ENCODE data around the gene BPIFA1. TPM values are rescaled to one million over a fixed set of nuclear protein-coding genes. Genes with fewer than 3 reads are reported as not detected.

Gene BPIFA1
- total RNA-seq, 4 donors from 2014 or later: not detected

DNA sequence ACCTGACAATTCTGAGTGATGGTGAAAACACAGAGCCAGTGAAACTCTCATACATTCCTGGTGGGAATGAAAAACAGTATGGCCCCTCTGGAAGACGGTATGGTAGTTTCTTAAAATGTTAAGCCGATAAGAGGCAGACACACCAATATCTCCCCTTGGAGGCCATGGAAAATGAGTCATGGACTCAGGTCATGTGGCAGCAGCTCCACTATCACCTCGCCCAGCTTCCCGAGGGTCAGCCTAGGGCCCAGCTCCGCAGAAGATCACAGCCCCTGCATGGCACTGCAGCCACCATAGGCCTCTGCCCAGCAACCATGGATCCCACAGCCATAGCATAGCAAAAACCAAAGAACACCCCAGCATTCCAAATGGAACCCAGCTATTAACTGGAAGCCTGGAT, 21.4 kb downstream of the BPIFA1 start:
- Histone ChIP-seq H3K27me3 (peaks cover 0 to 23% (median 0%) of the 10 kb centered on the region in 4 donors), H3K36me3 (no peaks in the 10 kb centered on the region), H3K4me3 (no peak overlapping the region), H3K9me3 (peaks cover 0 to 8% (median 3%) of the 10 kb centered on the region in 4 donors), H3K4me1 (no peaks in the 10 kb centered on the region), H3K27ac (replicated peaks in 1 of 4) (no peak overlapping the region)
- TF ChIP-seq, protein P1, sequence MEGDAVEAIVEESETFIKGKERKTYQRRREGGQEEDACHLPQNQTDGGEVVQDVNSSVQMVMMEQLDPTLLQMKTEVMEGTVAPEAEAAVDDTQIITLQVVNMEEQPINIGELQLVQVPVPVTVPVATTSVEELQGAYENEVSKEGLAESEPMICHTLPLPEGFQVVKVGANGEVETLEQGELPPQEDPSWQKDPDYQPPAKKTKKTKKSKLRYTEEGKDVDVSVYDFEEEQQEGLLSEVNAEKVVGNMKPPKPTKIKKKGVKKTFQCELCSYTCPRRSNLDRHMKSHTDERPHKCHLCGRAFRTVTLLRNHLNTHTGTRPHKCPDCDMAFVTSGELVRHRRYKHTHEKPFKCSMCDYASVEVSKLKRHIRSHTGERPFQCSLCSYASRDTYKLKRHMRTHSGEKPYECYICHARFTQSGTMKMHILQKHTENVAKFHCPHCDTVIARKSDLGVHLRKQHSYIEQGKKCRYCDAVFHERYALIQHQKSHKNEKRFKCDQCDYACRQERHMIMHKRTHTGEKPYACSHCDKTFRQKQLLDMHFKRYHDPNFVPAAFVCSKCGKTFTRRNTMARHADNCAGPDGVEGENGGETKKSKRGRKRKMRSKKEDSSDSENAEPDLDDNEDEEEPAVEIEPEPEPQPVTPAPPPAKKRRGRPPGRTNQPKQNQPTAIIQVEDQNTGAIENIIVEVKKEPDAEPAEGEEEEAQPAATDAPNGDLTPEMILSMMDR (IDR thresholded peaks at IDR 0.05): no peak
- TF ChIP-seq EP300 (IDR thresholded peaks at IDR 0.05): no peak
- no peak for TF ChIP-seq POLR2A (IDR thresholded peaks at IDR 0.05; ENCODE audit: low read depth)
- WGBS: 84% methylated on average over 5 of the region's 5 CpGs
- DNase-seq (ENCODE audit: extremely low spot score): no peak
- intact Hi-C loops (cut with DNase I): no loop called here

DNA sequence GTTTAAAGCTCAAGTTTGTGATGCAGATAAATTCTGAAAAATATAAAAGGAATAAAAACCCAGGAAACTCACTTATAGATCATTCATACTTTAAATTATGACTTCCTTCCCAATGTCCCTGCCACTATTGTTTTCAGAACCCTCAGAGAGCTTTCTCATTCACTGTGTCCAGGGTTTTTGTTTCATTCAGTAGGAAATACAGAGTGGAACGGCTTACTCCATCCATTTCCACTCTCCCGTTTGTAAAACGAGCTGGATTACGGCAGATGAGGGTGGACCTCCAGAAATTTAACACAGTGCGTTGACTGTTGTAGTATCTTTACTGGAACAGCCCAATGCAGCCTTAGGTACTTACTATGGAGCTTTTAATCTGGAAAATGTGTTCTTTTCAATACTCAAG, 23.6 kb downstream of the BPIFA1 start:
- peaks cover 0 to 29% (median 0%) of the 10 kb centered on the region in 4 donors for H3K27me3 ChIP-seq
- H3K4me3 ChIP-seq: no peak overlapping the region
- H3K9me3 ChIP-seq: peaks cover 0 to 8% (median 3%) of the 10 kb centered on the region in 4 donors
- H3K36me3 ChIP-seq: no peaks in the 10 kb centered on the region
- TF ChIP-seq POLR2A (IDR thresholded peaks at IDR 0.05; ENCODE audit: low read depth) (no peak), EP300 (IDR thresholded peaks at IDR 0.05) (no peak)
- intact Hi-C loops (cut with DNase I): no loop called here
- no peaks in the 10 kb centered on the region for H3K4me1 ChIP-seq
- no peak for DNase-seq (ENCODE audit: extremely low spot score)
- WGBS: 63% methylated on average over 5 of the region's 5 CpGs
- no peak overlapping the region for H3K27ac ChIP-seq (replicated peaks in 1 of 4)

DNA sequence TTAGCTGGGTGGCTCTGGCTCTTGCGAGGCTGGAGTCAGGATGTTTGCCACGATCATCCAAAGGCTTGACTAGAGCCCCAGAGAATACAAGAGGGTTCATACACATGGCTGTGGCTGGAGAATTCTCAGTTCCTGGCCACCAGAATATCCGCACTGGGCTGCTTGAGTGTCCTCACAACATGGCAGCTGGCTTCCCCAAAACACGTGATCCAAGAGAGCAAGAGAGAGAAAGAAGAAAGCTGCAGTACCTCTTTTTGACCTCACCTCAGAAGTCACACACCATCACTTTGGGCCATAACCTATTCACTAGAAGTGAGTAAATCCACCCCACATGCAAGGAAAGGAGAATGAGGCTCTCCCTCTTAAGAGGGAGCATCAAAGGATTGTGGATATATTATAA, 25.7 kb downstream of the BPIFA1 start:
- Histone ChIP-seq H3K36me3 (no peaks in the 10 kb centered on the region), H3K27ac (replicated peaks in 1 of 4) (no peak overlapping the region), H3K4me3 (no peak overlapping the region), H3K4me1 (no peaks in the 10 kb centered on the region), H3K27me3 (peaks cover 0 to 47% (median 0%) of the 10 kb centered on the region in 4 donors), H3K9me3 (peaks cover 0 to 8% (median 3%) of the 10 kb centered on the region in 4 donors)
- DNase-seq (ENCODE audit: extremely low spot score): no peak
- TF ChIP-seq POLR2A (IDR thresholded peaks at IDR 0.05; ENCODE audit: low read depth): no peak
- no peak for TF ChIP-seq POLR2AphosphoS5 (IDR thresholded peaks at IDR 0.05)
- TF ChIP-seq, protein P1 (IDR thresholded peaks at IDR 0.05): no peak
- TF ChIP-seq EP300 (IDR thresholded peaks at IDR 0.05): no peak
- WGBS: 53% methylated on average over 4 of the region's 4 CpGs
- intact Hi-C loops (cut with DNase I): no loop called here

DNA sequence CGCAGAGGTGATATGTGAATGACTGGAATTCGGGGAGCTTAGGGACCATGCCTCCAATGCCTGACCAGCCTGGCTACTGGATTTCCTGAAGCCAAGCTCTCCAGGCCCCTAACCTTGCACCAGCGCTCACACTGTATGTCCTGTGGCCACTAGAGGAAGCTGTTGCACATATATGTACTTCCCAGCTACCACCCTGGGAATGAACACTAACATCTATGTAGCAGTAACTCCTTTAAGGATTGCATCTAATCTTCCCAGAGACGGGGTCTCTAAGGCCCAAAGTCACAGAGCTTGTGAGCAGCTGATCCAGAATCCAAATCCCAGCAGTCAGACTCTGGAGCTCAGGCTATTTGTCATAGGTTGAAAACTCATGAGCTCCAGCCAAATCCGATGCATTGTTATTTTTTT, 26.9 kb downstream of the BPIFA1 start:
- Histone ChIP-seq H3K9me3 (peaks cover 0 to 8% (median 3%) of the 10 kb centered on the region in 4 donors), H3K4me3 (no peak overlapping the region), H3K36me3 (no peaks in the 10 kb centered on the region), H3K27ac (replicated peaks in 1 of 4) (no peak overlapping the region), H3K27me3 (peaks cover 0 to 54% (median 0%) of the 10 kb centered on the region in 4 donors), H3K4me1 (no peaks in the 10 kb centered on the region)
- no peak for DNase-seq (ENCODE audit: extremely low spot score)
- no peak for TF ChIP-seq POLR2AphosphoS5 (IDR thresholded peaks at IDR 0.05)
- TF ChIP-seq, protein P1 (IDR thresholded peaks at IDR 0.05): peak in 1 of 3 experiments; percentile 33
- 34% methylated on average over 5 of the region's 5 CpGs for WGBS
- intact Hi-C loops (cut with DNase I): no loop called here

DNA sequence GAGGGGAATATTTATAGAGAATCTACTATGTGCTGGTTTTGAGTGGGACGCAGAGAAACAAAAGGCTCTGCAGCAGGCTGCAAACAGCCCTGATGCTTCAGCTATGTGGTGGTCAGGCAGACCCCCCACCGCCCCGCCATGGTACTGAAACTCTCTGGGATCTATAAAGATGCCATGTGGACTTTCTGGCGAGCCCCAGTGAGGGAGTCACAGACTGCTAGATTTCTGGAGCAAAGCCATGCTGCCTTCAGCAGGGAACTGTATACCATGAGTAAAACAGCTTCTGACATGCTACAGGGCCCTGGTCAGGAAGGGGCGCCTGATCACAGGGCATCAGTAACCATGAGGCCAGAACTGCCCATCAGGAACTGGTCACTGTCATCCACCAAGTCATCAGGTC, 28.0 kb downstream of the BPIFA1 start:
- intact Hi-C loops (cut with DNase I): no loop called here
- peaks cover 0 to 8% (median 3%) of the 10 kb centered on the region in 4 donors for H3K9me3 ChIP-seq
- H3K27me3 ChIP-seq: peaks cover 0 to 59% (median 0%) of the 10 kb centered on the region in 4 donors
- H3K27ac ChIP-seq (replicated peaks in 1 of 4): no peak overlapping the region
- TF ChIP-seq, protein P1 (IDR thresholded peaks at IDR 0.05): no peak
- no peak for TF ChIP-seq EP300 (IDR thresholded peaks at IDR 0.05)
- TF ChIP-seq POLR2A (IDR thresholded peaks at IDR 0.05; ENCODE audit: low read depth): no peak
- no peak for TF ChIP-seq POLR2AphosphoS5 (IDR thresholded peaks at IDR 0.05)
- H3K4me3 ChIP-seq: no peak overlapping the region
- 72% methylated on average over 3 of the region's 5 CpGs for WGBS
- H3K36me3 ChIP-seq: no peaks in the 10 kb centered on the region
- DNase-seq (ENCODE audit: extremely low spot score): no peak
- H3K4me1 ChIP-seq: no peaks in the 10 kb centered on the region
